Astrocyte of the hippocampus (primary cell): ENCODE measurements around the gene TRAPPC14.
A peak's percentile ranks its signal among the peaks of the same experiment; 100 is the strongest.
"Not testable (repeated sequence)": the region's sequence is repeated elsewhere in the genome, so short reads cannot be mapped to it uniquely, and the experiment has no call there.

Experiments used
- DNase-seq: peaks from one replicate; pipeline ENCODE4 v3.0.0; 2011; ENCODE audit warnings: low read depth, low spot score

The TRAPPC14 gene

GRCh38 chr7:100158229-100159098 is at the start of gene TRAPPC14:
Gene TRAPPC14, minus strand, starts transcription at chr7:100158723. Its CDS starts 224 bp downstream, at chr7:100158499.
- peak; percentile 95 for DNase-seq

DNA sequence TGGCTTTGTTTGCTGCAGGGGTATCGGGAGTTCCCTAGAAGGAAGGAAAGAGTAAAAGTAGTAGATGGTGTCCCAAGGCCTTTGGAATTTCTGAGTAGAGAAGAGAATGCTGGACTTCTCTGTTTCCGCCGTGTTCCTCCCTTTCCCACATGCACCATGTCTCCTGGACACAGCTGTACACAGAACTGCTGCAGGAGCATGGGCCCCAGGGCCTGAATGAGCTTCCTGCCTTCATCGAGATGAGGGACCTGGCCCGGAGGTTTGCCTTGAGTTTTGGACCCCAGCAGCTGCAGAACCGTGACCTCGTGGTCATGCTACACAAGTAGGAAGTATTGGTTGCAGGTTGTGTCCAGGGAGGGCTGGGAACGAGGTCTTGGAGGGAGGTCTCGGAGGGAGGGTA is 45.9 kb upstream of the TRAPPC14 start:
- no peak for DNase-seq

DNA sequence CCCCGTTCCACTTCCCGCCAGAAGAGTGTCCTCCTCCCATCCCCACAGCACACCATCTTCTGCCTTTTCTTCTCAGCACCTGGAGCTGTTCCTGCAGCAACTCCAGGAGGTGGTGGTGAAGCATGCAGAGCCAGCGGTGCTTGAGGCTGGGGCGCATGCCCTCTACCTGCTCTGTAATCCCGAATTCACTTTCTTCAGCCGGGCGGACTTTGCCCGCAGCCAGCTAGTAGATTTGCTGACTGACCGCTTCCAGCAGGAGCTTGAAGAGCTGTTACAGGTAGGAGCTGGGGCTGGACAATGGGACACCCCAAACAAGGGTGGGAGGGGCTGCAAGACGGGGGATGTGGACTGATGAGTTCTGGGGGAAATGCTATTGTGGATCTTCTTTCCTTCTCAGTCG is 42.2 kb upstream of the TRAPPC14 start:
- no peak for DNase-seq

DNA sequence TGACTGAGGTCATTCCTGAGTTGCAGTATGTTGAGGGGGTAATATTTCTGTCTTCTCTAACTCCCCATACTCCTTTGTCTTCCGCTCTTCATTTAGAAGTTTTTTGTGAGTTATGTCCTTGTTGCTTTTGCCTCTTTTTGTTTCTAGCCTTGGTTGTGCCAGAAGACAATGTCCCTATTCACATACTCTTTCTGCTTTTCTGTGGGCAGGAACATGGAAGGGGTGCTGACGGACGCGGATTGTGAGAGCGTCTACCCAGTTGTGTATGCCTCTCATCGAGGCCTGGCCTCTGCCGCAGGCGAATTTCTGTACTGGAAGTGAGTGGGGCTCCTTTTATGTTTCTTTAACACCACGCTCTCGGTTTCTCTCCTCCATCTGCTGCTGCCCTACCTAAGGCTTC is 39.7 kb upstream of the TRAPPC14 start:
- no peak for DNase-seq

DNA sequence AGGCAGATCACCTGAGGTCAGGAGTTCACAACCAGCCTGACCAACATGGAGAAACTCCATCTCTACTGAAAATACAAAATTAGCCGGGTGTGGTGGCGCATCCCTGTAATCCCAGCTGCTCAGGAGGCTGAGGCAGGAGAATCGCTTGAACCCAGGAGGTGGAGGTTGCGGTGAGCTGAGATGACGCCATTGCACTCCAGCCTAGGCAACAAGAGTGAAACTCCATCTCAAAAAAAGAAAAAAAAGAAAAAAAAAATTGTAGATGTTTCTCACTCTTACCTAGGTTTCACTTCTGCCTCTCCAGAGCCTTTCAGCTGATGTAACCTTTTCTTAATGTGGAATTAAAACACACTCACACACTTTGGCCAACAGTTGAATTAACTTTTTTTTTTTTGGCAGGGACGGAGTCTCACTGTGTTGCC is 37.4 kb upstream of the TRAPPC14 start:
- not testable (repeated sequence) for DNase-seq

- no peak for DNase-seq
Measured at GRCh38 chr7:100195222-100195621, 36.7 kb upstream of the TRAPPC14 start.

DNA sequence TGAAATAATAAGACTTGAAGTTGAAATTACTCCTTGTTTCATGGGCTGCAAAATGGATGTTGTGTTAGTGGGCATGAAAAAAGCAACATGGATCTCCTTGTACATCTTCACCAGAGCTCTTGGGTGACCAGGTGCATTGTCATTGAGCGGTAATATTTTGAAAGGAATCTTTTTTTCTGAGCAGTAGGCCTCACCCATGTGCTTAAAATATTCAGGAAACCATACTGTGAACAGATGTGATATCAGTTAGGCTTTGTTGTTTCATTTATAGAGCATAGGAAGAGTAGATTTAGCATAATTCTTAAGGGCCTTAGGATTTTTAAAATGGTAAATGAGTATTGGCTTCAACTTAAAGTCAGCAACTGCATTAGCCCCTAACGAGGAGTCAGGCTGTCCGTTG is 34.4 kb upstream of the TRAPPC14 start:
- no peak for DNase-seq

DNA sequence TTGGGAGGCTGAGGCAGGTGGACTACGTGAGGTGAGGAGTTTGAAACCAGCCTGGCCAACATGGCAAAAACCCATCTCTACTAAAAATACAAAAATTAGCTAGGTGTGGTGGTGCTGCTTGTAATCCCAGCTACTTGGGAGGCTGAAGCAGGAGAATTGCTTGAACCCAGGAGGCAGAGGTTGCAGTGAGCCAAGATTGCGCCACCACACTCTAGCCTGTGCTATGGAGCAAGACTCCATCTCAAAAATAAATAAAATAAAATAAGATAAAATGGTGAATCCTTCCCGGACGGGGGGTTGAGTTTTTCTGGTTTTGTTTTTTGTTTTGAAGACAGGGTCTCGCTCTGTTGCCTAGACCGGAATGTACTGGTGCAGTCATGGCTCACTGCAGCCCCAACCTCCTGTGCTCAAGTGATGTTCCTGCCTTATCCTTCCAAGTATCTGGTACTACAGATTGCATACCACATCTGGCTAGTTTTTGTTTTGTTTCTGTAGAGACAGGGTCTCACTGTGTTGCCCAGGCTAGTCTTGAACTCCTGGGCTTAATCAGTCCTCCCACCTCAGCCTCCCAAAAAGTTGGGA is 33.8 kb upstream of the TRAPPC14 start:
- DNase-seq: not testable (repeated sequence)

DNA sequence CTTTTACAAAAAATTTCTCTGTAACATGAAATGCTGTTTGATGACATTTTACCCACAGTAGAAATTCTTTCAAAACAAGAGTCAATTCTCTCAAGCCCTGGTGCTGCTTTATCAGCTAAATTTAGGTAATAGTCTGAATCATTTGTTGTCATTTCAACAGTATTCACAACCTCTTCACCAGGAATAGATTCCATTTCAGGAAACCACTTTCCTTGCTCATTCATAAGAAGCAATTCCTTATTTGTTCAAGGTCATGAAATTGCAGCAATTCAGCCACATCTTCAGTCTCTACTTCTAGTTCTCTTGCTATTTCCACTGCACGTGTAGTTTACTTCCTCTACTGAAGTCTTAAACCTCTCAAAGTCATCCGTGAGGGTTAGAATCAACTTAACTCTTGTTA is 33.3 kb upstream of the TRAPPC14 start:
- DNase-seq: peak; percentile 19

DNA sequence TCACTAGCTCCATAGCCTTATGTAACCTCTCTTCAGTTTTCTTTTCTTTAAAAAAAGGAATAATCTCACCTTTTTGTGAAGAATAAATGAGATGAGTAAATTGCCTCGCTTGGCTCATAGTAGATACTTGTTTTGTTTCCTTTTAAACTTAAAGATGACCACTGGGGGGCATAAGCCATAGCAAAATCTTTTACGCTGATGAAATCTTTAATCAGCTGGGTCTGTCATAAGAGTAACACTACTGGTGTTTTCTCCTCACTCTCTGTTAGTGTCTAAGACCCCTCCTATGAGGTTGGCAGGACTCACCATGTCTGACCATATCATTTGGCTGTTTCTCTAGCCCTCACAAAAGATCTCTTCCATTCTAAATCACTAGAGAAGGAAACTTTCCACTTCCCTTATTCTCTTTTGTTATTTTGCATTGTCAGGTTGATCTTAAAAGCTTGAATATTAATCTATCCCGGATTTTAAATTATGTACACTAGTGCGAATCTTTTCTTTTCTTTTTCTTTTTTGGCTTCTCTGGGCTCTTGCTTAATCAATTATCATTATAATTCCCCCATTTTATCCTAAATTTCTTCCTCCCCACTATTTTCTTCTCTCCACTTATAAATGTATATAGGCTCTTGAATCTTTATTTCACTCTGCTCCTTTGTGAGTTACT is 31.7 kb upstream of the TRAPPC14 start:
- peak; percentile 35 for DNase-seq

DNA sequence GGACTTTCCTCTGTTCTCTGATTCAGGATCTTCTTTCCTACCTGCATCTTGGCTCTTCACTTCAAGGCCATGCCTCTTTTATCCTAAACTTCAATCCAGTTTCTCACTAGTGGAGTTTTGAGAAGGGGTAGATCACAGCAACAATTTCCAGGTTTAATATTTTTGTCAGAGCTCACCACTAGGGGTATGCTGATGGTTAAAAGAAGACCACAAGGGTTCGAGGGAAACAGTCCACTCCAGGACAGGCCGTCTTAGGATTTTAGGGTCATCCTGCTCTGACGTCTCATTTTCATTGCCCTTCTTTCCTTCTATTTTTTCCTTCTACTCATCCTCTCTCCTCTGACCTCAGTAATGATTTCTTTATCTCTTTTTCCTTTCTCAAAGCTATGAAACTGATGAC is 30.5 kb upstream of the TRAPPC14 start:
- DNase-seq: no peak

DNA sequence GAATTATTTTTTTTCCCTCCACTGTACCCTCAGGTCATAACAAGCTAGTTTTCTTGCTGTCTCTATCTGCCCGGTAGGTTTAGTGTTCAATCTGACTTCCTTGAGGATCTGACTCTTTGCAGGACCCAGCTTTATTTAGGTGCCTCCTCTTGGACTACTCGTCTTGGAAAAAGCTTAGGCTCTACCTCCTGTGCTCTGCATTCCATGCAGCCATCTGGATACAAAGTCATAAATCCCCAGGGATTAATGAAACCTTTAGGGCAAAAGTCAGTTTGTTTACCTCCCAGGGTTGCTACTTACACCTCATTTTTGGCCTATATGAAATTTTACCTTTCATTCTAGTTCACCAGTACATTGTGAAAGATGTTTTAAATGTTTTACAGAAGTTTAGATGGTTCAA is 27.2 kb upstream of the TRAPPC14 start:
- no peak for DNase-seq

DNA sequence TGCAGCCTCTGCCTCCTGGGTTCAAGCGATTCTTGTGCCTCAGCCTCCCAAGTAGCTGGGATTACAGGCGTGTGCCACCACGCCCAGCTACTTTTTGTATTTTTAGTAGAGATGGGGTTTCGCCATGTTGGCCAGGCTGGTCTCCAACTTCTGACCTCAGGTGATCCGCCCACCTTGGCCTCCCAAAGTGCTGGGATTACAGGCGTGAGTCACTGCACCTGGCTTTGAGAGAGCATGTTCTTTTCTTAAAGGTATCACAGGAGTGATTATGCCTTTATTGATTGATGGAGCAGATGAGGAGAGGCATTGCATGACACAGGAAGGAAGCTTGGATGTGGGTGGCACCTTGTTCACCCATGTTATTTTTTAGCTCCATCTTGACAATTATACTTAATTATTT is 24.6 kb upstream of the TRAPPC14 start:
- not testable (repeated sequence) for DNase-seq

DNA sequence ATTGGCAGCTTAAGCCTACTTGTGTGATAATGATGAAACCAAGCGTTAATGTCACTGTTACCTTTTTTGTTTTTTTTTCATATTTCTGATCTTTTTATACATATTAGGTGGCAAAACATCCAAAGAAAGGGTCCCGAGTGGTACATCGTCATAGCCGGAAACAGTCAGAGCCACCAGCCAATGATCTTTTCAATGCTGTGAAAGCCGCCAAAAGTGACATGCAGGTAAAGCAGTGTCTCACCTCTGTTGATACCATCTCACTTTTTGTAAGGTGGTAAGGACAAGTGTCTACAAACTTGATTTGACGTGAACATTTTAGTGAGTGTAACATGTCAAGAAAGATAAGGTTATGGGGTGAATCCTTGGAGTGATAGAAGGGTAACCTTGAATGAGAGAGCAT is 24.1 kb upstream of the TRAPPC14 start:
- DNase-seq: not testable (repeated sequence)

DNA sequence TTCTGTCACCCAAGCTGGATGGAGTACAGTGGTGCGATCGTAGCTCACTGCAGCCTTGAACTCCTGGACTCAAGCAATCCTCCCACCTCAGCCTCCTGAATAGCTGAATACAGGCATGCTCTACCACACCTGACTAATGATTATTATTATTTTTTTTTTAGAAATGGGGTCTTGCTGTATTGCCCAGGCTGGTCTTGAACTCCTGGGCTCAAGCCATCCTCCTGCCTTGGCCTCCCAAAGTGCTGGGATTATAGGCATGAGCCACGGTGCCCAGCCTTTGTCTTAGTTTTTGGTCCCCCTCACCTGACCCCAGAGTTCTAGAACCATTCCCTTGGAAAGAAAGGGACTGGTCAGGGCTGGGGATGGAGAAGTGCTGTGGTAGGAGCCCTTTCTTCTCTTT is 21.6 kb upstream of the TRAPPC14 start:
- DNase-seq: not testable (repeated sequence)

DNA sequence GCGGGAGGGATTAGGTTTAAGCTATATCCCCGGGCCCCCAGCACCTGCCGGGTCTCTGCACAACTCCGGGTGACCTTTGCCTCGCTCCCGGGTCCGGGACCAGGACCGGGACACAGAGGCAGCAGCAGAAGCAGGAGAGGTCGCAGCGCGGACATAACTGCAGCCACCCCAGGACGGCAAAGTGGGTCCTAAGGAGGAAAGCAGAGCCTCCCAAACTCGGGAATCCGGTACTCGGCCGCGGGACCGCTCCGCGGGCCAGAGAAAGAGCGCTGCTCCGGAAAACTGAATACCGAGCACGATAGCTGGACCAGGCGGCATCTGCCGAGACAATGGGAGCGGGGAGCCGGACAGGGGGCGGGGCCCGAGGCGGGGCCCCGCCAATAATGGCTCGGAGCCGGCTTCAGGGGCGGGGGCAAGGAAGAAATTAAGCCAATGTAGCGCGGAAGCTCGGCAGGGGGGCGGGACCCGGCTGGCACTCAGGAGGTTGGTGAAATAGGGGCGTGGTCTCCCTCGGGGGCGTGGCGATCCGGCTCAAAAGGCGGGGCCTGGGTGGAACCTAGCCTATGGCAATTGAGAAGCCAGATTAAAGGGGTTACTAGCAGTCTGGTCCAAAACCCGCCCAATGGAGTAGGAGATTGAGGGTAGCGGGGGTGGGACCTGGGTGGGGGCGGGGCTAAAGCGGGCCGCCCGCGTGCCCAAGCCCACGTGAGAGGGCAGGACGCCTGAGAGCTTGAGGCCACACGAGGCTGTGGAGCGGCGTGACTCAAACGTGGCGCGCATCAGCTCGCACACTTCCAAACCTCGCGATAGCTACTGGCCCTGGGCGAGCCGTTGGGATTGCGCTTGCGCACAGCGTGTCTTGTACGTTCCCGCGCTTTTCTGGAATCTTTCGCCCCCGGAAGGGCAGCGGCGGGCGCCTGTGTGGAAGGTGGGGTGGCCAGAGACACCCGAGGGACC is 18.8 kb upstream of the TRAPPC14 start, which contains the start of the genes GPC2 and STAG3:
GPC2 (minus strand) TSS at position 337 of the 957 bp plus-strand sequence; CDS start at position 155, 182 bp downstream.
STAG3 (plus strand) TSS at position 874 of the 957 bp plus-strand sequence. CDS start 2,639 bp downstream, outside the sequence.
- DNase-seq: peak; percentile 99

- DNase-seq: no peak
Measured at GRCh38 chr7:100176096-100177044, 17.8 kb upstream of the TRAPPC14 start.

DNA sequence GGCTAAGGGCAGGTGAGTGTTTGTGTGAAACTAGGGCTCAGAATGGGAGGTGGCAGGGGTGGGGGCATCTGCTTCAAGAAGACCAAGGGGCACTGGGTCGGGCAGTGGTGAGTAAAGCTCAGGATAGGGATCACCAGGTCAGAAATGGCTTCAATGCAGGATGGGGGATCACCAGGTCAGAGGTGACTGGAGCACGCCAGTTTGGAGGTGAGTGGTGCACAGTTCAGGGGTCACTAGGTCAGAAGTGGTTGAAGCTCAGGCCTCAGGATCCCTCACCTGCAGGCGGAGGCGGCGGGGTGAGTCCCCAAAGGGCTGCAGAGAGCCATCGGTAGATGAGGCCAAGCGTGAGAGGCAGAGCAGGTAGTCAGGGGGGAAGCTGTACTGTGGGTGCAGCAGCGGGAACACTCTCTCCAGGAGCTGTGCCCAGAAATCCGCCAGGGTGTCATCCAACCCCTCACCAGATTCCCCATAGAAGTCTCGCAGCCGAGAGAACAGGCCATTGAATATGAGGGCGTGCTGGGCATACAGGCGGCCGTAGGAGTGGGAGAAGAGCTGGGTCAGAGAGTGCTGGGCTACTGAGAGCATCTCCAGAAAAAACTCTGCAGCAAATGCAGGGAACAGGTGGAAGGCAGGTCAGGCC is 16.9 kb upstream of the TRAPPC14 start:
- no peak for DNase-seq

- no peak for DNase-seq
Measured at GRCh38 chr7:100174582-100174981, 16.1 kb upstream of the TRAPPC14 start.
